Keratinocyte (primary cell): ENCODE results near the gene COL7A1.

Experiments
- EZH2 ChIP-seq: IDR thresholded peaks from one replicate; pipeline ENCODE4 v1.6.1; 2012; ENCODE audit warnings: inconsistent platforms, mild to moderate bottlenecking, low read length, moderate library complexity
- TF ChIP-seq, protein P1 (sequence below), 3 experiments: IDR thresholded peaks in 1 of 3; conservative IDR thresholded peaks in 1 of 3; optimal IDR thresholded peaks in 1 of 3; 2 replicates in 2 of 3; 3 replicates in 1 of 3; pipeline versions ENCODE3 to v1.5.1; 2011; ENCODE audit warnings: low read length in 3 of 3, mild to moderate bottlenecking in 3 of 3, moderate library complexity in 2 of 3, control low read depth in 1 of 3, inconsistent platforms in 1 of 3; ENCODE audit not compliant: insufficient read depth in 2 of 3; ENCODE audit errors: extremely low read depth in 1 of 3

DNA sequence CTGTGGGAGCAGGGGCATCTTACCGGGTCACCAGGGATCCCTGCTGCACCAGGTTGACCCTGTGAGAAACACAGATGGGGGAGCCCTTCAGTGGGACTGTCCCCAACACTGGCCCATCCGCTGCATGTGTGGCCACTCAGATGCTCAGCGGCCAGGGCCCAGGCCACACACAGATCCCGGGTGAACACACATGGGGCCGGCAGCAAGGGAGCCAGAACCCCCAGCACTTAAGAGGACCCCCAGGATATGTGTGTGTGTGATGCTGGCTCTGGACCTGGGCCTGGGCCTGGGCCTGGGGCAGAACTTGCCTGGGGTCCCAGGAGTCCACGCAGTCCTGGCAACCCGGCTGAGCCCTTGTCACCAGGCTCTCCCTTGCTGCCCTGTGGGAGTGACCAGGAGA is 26.7 kb downstream of the COL7A1 start:
- TF ChIP-seq EZH2 = no peak
- TF ChIP-seq, protein P1, sequence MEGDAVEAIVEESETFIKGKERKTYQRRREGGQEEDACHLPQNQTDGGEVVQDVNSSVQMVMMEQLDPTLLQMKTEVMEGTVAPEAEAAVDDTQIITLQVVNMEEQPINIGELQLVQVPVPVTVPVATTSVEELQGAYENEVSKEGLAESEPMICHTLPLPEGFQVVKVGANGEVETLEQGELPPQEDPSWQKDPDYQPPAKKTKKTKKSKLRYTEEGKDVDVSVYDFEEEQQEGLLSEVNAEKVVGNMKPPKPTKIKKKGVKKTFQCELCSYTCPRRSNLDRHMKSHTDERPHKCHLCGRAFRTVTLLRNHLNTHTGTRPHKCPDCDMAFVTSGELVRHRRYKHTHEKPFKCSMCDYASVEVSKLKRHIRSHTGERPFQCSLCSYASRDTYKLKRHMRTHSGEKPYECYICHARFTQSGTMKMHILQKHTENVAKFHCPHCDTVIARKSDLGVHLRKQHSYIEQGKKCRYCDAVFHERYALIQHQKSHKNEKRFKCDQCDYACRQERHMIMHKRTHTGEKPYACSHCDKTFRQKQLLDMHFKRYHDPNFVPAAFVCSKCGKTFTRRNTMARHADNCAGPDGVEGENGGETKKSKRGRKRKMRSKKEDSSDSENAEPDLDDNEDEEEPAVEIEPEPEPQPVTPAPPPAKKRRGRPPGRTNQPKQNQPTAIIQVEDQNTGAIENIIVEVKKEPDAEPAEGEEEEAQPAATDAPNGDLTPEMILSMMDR (optimal IDR thresholded peaks at IDR 0.05 in 1 of 3, IDR thresholded peaks at IDR 0.05 in 1 of 3, conservative IDR thresholded peaks at IDR 0.05 in 1 of 3; ENCODE audit: extremely low read depth in 1 of 3, insufficient read depth in 2 of 3, low read length in 3 of 3) = no peak
